CD4-positive, alpha-beta T cell (primary cell): ENCODE measurements around the gene MIDN. TPM values are rescaled to one million over a fixed set of nuclear protein-coding genes. Genes with fewer than 3 reads are reported as not detected.

ENCODE experiments used
- ATAC-seq: fragments of 200-7000 bp; cut with Tn5 transposase; one replicate; pipeline ENCODE4 v1.10.0; 2022; ENCODE audit warnings: mild to moderate bottlenecking; ENCODE audit not compliant: poor library complexity
- CTCF ChIA-PET: fragments of 350-600 bp; sonication (Branson Sonifier 250); formaldehyde crosslinking; loops from one replicate; lab custom pipeline; 2021; ENCODE audit warnings: antibody characterized with exemption, inconsistent platforms; lab: Charles Lee
- POLR2A ChIA-PET: fragments of 350-600 bp; sonication (Branson Sonifier 250); formaldehyde crosslinking; loops from one replicate; lab custom pipeline; 2021; ENCODE audit warnings: antibody characterized with exemption, inconsistent platforms; lab: Charles Lee
- DNase-seq, 14 experiments: peaks; one replicate each; pipeline ENCODE4 v3.0.0-alpha.2; 2013 to 2020; ENCODE audit warnings: mixed read lengths in 2 of 14
- H3K27ac ChIP-seq, 2 donors: one replicate each; pipeline versions ENCODE4 v1.5.1 to v1.7.0; 2013; ENCODE audit warnings: low read length in 2 of 2, low read depth in 1 of 2, mild to moderate bottlenecking in 1 of 2
- H3K27me3 ChIP-seq, 2 experiments: 1 replicate in 1 of 2; 2 replicates in 1 of 2; pipeline versions ENCODE4 v1.6.1 to v1.7.0; 2013; ENCODE audit warnings: low read length in 2 of 2, control low read depth in 1 of 2, mild to moderate bottlenecking in 1 of 2, moderate library complexity in 1 of 2; ENCODE audit not compliant: insufficient read depth in 2 of 2, control insufficient read depth in 1 of 2
- H3K36me3 ChIP-seq: one replicate; pipeline ENCODE4 v1.6.1; 2013; ENCODE audit warnings: low read length, control low read depth; ENCODE audit not compliant: insufficient read depth
- H3K4me1 ChIP-seq: one replicate; pipeline ENCODE4 v1.6.1; 2013; ENCODE audit warnings: low read length, control low read depth; ENCODE audit not compliant: insufficient read depth
- H3K4me3 ChIP-seq: one replicate; pipeline ENCODE4 v1.5.1; 2013; ENCODE audit warnings: mild to moderate bottlenecking, low read length, moderate library complexity
- H3K9me3 ChIP-seq, 2 experiments: 1 replicate in 1 of 2; 2 replicates in 1 of 2; pipeline versions ENCODE4 v1.6.1 to v1.7.0; 2013; ENCODE audit warnings: low read length in 2 of 2, mild to moderate bottlenecking in 2 of 2, control low read depth in 1 of 2, moderate library complexity in 1 of 2; ENCODE audit not compliant: control insufficient read depth in 1 of 2, insufficient read depth in 1 of 2
- H3K27ac Mint-ChIP-seq: one replicate; pipeline ENCODE4 v1.8.0; 2020; ENCODE audit warnings: mixed read lengths
- H3K27me3 Mint-ChIP-seq: one replicate; pipeline ENCODE4 v1.8.0; 2021; ENCODE audit warnings: mixed read lengths
- H3K36me3 Mint-ChIP-seq: one replicate; pipeline ENCODE4 v1.8.0; 2021; ENCODE audit warnings: low read depth, mixed read lengths
- H3K4me1 Mint-ChIP-seq: one replicate; pipeline ENCODE4 v1.8.0; 2021; ENCODE audit warnings: low read depth, mixed read lengths
- H3K4me3 Mint-ChIP-seq: one replicate; pipeline ENCODE4 v1.8.0; 2020; ENCODE audit warnings: mild to moderate bottlenecking, mixed read lengths
- H3K9me3 Mint-ChIP-seq: one replicate; pipeline ENCODE4 v1.8.0; 2020; ENCODE audit warnings: mixed read lengths
- CTCF ChIP-seq: fragments of 200-600 bp; IDR thresholded peaks from one replicate; pipeline ENCODE4 v1.8.0; 2022; ENCODE audit warnings: antibody characterized with exemption, mild to moderate bottlenecking
- intact Hi-C, 2 experiments: fragments of 100-400 bp; cut with DNase I in 1 of 2; cut with micrococcal nuclease in 1 of 2; formaldehyde crosslinking; loops; one replicate each; pipeline versions ENCODE4 v1.15.1 to v1.9.0; 2023 to 2025; cut with DNase I, micrococcal nuclease
- total RNA-seq, 174 experiments: library from RNA in 2 of 174; stranded (reverse) in 2 of 174; gene quantifications; one replicate each; pipeline ENCODE4 v1.2.3 and lab custom pipeline; 2021 to 2026

Gene MIDN
- total RNA-seq, 2 experiments from 2014 or later: 214 to 228 TPM

GRCh38 chr19:1293782-1294604, 45.6 kb downstream of the MIDN start:
- POLR2A ChIA-PET: no interaction called here

GRCh38 chr19:1294688-1295087, 46.3 kb downstream of the MIDN start:
- no peak overlapping the region for H3K27ac ChIP-seq
- ChIA-PET POLR2A (no interaction called here), CTCF (no interaction called here)
- no peak overlapping the region for H3K4me3 ChIP-seq
- H3K4me3 Mint-ChIP-seq: no peak overlapping the region
- H3K27ac Mint-ChIP-seq: no peak overlapping the region
- peaks cover 33% of the 10 kb centered on the region for H3K27me3 Mint-ChIP-seq
- no peak for ATAC-seq
- no peaks in the 10 kb centered on the region for H3K36me3 Mint-ChIP-seq
- TF ChIP-seq CTCF: no peak
- intact Hi-C loops: no loop called here
- no peaks in the 10 kb centered on the region for H3K4me1 Mint-ChIP-seq
- peak in 1 of 14 experiments; percentile 26 for DNase-seq
- peaks cover 38 to 39% of the 10 kb centered on the region in 2 experiments for H3K27me3 ChIP-seq
- H3K36me3 ChIP-seq: no peaks in the 10 kb centered on the region
- H3K9me3 Mint-ChIP-seq: no peaks in the 10 kb centered on the region
- peaks cover 15% of the 10 kb centered on the region for H3K4me1 ChIP-seq
- H3K9me3 ChIP-seq: peaks cover 0 to 44% of the 10 kb centered on the region in 2 experiments

More at GRCh38 chr19:1293782-1294604, 45.6 kb downstream of the MIDN start:
- Histone ChIP-seq H3K9me3 (peaks cover 0 to 51% of the 10 kb centered on the region in 2 experiments), H3K36me3 (no peaks in the 10 kb centered on the region), H3K4me1 (peaks cover 15% of the 10 kb centered on the region), H3K4me3 (no peak overlapping the region), H3K27me3 (peaks cover 39 to 44% of the 10 kb centered on the region in 2 experiments), H3K27ac (no peak overlapping the region)
- DNase-seq (peak in 1 of 14 experiments; percentile 19), ATAC-seq (no peak)
- peaks cover 36% of the 10 kb centered on the region for H3K27me3 Mint-ChIP-seq
- no peak overlapping the region for H3K27ac Mint-ChIP-seq
- no peak for TF ChIP-seq CTCF
- CTCF ChIA-PET: no interaction called here
- intact Hi-C loops: no loop called here
- no peaks in the 10 kb centered on the region for H3K36me3 Mint-ChIP-seq
- H3K4me3 Mint-ChIP-seq: no peak overlapping the region
- no peaks in the 10 kb centered on the region for H3K4me1 Mint-ChIP-seq
- H3K9me3 Mint-ChIP-seq: no peaks in the 10 kb centered on the region

DNA sequence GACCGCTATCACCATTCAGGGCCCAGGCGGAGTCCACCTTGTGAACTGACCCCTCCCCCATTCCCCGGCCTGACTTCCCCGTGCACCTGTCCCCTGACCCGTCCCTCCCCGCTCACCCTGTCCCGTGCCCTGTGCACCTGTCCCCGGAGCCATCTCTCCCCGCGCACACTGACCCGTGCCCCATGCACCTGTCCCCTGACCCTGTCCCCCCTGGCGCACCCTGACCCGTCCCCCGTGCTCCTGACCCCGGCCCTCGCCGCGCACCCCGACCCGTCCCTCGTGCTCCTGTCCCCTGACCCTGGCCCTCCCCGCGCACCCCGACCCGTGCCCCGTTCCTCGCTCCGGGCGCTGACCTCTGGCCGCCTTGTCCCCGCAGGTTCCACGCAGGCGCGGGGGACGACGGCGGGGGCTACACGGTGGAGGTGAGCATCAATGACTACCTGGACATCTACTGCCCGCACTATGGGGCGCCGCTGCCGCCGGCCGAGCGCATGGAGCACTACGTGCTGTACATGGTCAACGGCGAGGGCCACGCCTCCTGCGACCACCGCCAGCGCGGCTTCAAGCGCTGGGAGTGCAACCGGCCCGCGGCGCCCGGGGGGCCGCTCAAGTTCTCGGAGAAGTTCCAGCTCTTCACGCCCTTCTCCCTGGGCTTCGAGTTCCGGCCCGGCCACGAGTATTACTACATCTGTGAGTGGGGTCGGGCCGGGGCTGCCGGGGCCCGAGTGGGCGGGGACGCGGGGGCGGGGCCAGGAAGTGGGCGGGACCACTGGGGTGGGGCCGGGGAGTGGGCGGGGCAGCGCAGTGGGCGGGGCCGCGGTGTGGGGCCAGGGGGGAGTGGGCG, 47.0 kb downstream of the MIDN start:
- ChIA-PET CTCF (no interaction called here), POLR2A (no interaction called here)
- Histone ChIP-seq H3K9me3 (peaks cover 0 to 43% of the 10 kb centered on the region in 2 experiments), H3K36me3 (no peaks in the 10 kb centered on the region), H3K27ac (no peak overlapping the region), H3K27me3 (peaks cover 35 to 38% of the 10 kb centered on the region in 2 experiments), H3K4me1 (peaks cover 15% of the 10 kb centered on the region), H3K4me3 (no peak overlapping the region)
- intact Hi-C loops: no loop called here
- Mint-ChIP-seq H3K9me3 (no peaks in the 10 kb centered on the region), H3K27me3 (peaks cover 33% of the 10 kb centered on the region), H3K4me3 (no peak overlapping the region), H3K27ac (no peak overlapping the region), H3K4me1 (no peaks in the 10 kb centered on the region), H3K36me3 (no peaks in the 10 kb centered on the region)
- ATAC-seq (peak; percentile 70), DNase-seq (peak in 7 of 14 experiments; percentile 35 to 66 (median 39))
- TF ChIP-seq CTCF: no peak
